GM12873 (cell line): ENCODE measurements around the gene ZCCHC9.

Experiments
- TF ChIP-seq, protein P1 (sequence below): IDR thresholded peaks from 2 replicates; pipeline ENCODE4 v1.5.1; 2012; ENCODE audit warnings: low read depth, mild to moderate bottlenecking, moderate library complexity, low read length, control low read depth; ENCODE audit not compliant: insufficient read depth; ENCODE audit errors: missing control alignments

The ZCCHC9 gene

DNA sequence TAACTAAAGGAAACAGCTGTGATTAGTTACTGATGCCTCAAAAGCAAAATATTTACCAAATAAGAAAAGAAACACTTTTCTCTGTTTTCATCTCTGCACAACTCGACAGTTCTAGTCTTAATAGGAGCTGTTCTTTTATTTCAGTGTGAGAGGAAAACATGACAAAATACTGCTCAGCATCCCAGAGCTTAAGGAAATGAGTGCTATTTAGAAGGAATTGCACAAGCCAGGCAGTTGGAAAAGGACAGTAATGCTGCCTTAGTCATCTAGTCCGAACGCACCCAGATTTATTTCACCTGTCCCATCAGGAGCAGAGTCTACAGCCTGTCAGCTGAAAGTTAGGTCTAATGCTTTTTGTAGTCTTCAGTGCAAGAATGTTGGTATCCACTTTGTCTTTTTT is 12.3 kb downstream of the ZCCHC9 start:
- TF ChIP-seq, protein P1, sequence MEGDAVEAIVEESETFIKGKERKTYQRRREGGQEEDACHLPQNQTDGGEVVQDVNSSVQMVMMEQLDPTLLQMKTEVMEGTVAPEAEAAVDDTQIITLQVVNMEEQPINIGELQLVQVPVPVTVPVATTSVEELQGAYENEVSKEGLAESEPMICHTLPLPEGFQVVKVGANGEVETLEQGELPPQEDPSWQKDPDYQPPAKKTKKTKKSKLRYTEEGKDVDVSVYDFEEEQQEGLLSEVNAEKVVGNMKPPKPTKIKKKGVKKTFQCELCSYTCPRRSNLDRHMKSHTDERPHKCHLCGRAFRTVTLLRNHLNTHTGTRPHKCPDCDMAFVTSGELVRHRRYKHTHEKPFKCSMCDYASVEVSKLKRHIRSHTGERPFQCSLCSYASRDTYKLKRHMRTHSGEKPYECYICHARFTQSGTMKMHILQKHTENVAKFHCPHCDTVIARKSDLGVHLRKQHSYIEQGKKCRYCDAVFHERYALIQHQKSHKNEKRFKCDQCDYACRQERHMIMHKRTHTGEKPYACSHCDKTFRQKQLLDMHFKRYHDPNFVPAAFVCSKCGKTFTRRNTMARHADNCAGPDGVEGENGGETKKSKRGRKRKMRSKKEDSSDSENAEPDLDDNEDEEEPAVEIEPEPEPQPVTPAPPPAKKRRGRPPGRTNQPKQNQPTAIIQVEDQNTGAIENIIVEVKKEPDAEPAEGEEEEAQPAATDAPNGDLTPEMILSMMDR, result no peak

- TF ChIP-seq, protein P1, result no peak
These were observed 13.2 kb downstream of the ZCCHC9 start for GRCh38 chr5:81314581-81314980.

DNA sequence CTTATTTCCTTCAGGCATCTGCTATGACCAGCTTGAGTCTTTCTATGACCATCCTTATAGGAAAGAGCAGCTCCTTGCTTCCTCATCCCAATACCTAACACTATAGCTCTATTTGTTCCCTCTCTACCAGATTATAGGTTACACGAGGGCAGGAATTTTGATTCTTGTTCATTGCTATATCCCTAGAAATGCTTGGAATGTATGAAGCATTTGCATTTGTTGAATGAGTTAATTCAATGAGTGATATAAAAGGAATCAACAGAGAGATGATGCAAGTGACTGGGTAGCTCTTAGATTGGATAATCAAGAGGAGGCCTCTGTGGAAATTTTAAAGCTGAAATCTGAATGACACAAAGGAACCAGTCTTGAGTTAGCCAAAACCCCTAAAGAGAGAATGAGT is 13.9 kb downstream of the ZCCHC9 start:
- TF ChIP-seq, protein P1, result no peak

- TF ChIP-seq, protein P1, result no peak
These were observed 14.4 kb downstream of the ZCCHC9 start for GRCh38 chr5:81315830-81316229.

GRCh38 chr5:81316571-81316970 is 15.2 kb downstream of the ZCCHC9 start:
- TF ChIP-seq, protein P1, result no peak

DNA sequence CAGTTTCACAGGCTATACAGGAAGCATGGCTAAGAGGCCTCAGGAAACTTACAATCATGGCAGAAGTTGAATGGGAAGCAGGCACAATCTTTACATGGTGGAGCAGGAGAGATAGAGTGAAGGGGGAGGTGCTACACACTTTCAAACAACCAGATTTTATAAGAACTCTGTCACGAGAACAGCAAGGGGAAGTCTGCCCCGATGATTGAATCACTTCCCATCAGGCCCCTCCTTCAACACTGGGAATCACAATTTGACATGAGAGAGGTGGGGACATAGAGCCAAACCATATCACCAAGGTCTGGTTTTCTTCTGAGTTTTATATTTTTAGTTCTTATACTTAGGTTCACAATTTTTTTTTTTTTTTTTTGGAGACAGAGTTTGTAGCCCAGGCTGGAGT is 16.1 kb downstream of the ZCCHC9 start:
- TF ChIP-seq, protein P1, result no peak

GRCh38 chr5:81326554-81326953 is 25.2 kb downstream of the ZCCHC9 start:
- TF ChIP-seq, protein P1, result no peak
